Measurements from ENCODE around the gene LIX1L.

LIX1L gene

GRCh38 chr1:145957443-145958319 lies at the start of gene LIX1L:
TSS of gene LIX1L (minus strand) at chr1:145958017. CDS start at chr1:145957927, 90 bp downstream.
- DNase-seq = peak; percentile 93

DNA sequence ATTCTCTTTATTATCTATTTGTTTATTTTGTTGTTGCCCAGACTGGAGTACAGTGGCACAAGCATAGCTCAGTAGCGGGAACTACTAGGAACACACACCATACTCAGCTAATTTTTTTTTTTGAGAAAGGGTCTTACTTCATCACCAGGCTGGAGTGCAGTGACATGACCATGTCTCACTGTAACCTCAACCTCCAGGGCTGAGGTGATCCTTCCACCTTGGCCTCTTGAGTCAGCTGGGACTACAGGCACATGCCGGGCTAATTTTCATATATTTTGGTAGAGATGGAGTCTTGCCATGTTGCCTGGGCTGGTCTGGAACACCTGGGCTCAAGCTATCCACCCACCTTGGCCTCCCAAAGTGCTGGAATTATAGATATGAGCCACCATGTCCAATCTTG lies 43.9 kb upstream of the LIX1L start:
- no peak for DNase-seq

DNA sequence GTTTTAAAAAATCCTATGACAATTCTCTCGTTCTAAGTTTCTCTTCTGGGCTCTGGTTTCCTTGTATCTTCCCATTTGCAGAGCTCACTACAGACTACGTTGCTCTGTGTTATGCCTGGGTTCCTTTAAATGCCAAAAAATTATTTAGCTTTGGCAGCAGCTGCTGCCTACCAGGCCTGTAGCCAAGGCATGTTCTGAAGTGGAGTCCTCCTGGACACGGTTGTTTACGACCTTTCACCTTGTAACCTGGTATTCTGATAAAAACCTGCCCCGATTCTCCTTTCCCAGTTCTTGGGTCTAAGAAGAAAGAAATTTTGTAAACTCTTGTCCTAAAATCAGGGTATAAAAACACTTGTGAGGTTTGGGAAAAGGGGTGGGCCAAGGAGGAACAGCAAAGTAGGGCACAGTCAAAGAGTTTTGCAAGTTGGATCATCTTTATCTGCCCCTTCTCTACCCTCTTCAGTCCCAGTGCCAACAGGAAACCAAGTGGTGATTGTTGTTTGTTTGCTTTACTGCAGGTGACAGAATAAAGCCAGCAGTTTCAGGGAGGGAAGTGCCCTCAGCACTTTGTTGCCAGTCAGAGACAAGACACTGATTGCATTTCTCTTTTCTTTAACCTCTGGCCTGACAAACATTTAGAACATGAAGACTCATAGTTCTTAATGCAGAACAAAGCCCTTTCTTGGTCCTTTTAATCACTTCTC lies 41.7 kb upstream of the LIX1L start:
- peak; percentile 19 for DNase-seq

DNA sequence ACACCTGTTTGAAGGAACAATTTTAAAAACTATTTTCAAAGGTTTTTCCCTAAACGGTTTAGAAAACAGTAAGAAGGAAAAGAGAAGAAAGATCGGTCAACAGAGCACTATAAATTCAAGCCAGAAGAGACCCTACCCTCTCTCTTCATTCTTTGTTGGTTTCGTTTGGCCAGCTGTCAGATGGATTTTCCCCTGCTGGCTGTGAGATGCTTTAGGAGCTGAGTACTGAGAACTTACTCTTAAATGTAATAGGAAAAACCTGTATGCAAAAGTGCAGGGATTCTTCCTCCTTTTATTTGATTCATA lies 39.9 kb upstream of the LIX1L start:
- peak; percentile 7 for DNase-seq

DNA sequence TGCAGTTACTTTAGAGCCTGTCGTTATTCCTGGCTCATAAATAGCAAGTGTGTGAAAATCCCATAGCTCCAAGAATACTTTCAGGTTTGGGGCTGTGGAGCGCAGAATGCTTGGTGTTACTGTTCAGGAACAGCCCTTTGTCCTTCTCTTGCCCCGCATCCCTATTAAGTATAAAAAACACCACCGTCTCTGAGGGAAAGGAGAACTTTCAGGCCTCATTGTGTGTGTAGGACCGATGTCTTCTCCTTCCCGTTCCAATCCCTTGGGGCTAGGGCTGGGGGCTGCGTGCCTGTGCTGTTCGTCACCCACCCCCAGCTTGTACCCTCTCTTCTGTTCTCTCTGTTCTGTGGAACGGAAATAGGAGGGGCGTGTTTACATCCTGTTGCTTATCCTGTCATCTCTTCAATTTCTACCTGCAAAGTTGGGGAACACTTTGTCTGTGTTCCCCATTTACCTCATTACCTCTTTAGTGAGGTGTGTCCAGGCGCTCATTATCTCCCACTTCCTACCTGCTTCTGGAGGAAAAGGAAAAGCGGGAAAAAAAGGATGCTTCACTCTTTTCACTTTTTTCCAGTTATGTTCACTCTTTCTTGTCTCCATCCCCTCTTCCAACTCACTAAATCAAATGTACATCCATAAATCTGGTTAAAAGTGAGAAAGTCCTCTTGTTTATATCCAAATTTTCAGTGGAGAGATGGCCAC lies 39.4 kb upstream of the LIX1L start:
- DNase-seq = peak; percentile 61

DNA sequence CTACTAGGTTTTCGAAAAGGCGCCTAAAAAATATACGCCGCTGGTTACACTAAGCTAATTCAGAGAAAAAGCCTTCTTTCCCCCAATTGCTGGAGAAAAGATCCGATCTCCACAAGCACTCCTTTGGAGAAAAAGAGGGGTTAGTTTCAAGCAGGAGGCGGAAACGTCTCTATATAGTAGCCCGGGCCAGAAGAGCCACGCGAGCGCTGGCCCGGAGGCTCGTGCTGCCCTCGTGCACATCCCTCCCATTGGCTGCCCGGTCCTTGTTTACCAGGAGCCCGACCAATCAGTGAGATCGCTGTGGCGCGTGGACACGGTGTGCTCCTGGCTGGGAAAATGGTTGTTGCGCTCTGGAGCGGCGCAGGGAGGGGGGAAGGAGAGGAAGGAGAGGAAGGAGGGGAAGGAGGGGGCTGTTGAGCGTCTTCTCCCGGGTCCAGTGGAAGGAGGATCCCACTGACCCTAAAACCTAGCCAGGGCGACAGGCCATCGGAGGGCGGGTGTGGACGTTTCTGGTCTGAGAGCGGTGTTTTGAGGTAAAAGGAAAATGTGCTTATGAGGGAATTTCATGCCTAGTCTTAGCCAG lies 38.7 kb upstream of the LIX1L start, which contains the start of gene TXNIP:
Gene TXNIP, minus strand, starts transcription at position 147 of the 583 bp plus-strand sequence. CDS start 313 bp downstream, outside the sequence.
- DNase-seq = peak; percentile 84

DNA sequence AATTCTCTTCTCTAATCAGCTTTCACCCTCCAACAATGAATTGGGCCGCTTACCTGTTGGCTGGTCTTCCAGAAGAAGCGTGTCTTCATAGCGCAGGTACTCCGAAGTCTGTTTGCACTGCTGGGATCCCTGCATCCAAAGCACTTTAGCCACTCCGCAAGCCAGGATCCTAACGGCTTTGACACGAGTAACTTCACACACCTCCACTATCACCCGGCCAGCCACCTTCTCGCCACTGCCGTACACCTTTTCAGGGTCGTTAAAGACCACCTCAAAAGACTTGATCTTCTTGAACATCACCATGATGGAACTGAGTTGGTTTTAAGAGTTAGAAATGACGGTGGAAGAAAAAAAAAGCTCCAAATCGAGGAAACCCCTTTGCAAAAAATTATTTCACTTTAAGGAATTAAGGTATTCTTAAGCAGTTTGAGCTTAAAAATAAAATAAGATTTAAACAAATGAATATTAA lies 38.2 kb upstream of the LIX1L start:
- peak; percentile 34 for DNase-seq

DNA sequence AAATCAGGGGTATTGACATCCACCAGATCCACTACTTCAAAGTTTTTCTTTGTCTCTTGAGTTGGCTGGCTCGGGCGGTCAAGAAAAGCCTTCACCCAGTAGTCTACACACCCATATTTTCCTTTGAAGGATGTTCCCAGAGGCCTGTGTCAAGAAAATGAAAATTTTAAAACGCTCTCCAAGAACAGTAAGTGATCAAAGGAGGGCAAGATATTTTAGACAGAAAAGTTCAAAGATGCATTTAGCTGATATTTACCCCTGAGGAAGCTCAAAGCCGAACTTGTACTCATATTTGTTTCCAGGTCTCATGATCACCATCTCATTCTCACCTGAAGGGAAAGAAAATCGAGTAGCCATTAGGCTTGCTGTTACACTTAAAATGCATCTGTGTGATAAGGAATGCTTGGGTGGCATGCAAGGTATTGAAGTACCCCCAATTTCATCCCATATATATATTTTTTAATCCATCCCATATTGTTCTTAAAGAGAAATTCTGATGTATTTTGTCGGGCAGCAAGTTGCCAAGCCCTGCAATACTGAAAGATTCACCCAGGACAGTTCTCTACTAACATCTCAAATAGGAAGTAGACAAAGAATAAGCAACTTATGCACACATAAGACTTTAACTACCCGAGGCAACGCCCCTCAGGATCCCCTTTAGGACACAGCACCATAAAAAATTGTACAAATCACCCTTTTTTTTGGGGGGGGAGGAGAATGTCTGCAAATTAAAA lies 37.5 kb upstream of the LIX1L start:
- DNase-seq = peak; percentile 10

DNA sequence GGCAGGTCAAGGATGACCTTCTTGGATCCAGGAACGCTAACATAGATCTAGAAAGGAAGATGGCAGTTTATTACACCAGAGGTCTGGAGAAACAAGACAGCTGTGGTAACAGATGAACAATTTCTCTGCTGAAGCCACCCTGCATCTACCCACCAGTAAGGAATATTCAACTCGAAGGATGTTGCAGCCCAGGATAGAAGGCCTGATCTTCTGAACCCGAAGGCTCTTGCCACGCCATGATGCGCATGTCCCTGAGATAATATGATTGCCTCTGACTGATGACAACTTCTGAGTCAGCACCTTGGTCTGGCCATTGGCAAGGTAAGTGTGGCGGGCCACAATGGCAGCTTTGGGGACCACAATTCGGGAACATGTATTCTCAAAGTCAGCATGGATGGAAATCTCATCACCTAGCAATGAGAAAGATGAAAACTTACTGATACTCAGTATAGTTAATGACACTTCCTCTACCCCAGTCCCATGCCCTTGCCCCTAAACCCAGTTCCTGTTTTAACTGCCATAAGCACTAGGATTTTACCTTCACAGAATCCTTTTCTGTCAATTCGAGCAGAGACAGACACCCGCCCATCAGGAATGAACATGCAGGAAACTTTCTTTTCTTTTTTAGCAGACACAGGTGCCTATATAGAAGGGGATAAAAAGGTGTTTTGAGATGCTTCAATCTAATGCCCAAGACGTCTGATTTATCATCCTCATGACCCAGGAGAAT lies 36.7 kb upstream of the LIX1L start:
- DNase-seq = peak; percentile 44

- DNase-seq = peak; percentile 11
These were observed 36.0 kb upstream of the LIX1L start for GRCh38 chr1:145993618-145994390.

DNA sequence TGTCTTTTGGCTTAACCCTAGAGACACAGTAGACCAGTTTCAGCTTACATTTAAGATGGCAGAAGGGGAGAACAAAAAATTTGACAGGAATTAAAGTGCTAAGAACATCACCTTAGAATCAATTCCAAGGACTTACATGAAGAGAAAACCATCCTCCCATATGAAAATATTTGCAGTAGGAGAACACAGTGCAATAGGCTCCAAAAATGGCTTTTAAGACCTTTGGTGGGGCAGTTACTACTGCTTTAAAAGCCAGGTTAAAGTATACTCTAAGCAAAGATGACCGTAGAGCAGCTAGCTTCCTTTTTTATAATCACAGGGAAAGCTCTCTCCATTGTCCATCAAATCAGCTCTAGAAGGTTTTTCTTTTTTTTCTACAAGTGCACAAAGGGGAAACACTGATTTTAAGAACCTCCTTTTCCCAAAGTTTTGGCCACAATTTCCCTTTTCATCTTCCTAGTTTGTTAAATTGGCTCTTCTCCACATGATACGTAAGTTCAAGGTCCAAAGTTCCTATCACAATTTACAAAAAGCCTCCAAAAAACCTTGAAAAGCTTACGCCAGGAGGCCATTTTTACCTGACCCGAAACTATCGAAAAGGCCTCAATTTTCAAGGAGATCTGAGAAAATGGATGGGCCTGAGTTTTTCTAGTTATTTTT lies 35.3 kb upstream of the LIX1L start:
- DNase-seq = no peak

DNA sequence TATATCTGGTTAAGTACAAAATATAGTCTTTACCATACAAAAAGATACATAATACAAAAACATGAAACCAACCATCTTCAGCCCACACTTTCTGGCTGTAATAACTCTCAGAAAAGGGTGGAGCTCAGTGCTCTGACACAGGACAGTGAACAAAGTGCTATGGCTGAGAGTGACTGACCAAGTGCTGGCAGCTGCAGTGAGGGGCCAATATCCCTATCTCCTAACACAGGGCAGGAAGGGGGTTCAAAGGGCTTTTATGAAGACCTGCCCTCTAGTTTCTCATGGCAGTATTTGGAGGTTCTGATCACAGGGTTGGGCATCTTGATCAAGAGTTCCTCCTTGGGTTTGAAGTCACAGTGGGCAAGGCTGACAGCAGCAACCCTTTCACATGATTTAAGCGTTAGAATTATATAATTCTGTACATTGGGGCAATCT lies 34.7 kb upstream of the LIX1L start:
- peak; percentile 18 for DNase-seq

GRCh38 chr1:145991735-145992412 lies 34.1 kb upstream of the LIX1L start:
- peak; percentile 18 for DNase-seq

DNA sequence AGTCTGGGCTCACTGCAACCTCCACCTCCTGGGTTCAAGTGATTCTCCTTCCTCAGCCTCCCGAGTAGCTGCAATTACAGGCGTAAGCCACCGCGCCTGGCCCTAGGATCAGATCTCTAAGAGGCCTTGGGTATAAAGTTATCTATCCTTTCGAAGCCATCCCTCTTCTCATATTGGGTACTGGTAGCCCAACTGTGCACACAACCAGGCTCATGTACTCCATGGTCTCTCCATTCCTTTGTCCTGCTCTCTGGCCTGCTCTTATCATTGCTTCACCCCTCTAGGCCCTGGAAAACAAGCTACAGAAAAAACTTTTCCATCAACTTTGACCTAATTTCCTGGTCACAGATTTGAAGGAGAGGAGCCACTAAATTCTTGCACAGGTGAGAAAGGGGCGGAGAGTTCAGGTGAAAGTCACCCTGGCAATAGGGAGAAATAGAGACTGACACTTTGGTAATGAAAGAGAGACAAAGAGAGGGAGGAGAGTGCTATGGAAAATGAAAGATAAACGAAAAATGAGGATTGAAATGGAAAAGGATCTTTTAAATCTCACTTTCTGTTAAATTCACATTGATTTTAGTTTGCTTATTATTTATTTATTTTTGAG lies 32.5 kb upstream of the LIX1L start:
- DNase-seq = peak; percentile 21

DNA sequence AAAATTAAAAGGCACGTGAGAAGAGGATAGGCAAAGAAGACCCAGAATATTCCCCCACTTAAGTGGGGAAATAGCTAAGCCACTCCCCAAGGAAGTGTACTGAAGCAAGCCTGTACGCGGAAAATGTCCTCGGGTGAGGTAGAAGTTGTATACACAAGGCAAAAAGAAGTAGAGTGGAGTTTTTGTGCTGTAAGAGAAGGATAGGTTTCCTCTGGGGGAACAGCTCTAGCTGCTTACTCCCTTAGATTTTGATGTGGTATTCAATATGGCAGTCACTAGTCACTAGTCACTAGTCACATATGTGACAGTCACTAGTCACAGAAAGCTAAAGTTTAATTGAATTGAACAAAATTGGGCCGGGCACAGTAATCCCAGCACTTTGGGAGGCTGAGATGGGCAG lies 31.0 kb upstream of the LIX1L start:
- peak; percentile 19 for DNase-seq

- DNase-seq = no peak
These were observed 30.1 kb upstream of the LIX1L start for GRCh38 chr1:145987926-145988325.

DNA sequence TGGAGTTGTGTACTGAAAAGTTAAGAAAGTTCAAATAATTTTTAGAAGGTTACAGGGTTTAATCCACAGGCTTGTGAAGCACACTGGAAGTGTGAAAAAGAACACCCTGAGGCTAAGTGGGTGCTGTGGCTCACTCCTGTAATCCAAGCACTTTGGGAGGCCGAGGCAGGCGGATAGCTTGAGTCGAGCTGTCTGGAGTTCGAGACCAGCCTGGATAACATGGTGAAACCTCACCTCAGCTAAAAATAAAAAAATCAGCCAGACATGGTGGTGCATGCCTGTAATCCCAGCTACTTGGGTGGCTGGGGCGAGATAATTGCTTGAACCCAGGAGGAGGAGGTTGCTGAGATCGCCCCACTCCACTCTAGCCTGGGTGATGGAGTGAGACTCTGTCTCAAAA lies 28.7 kb upstream of the LIX1L start:
- DNase-seq = peak; percentile 8

DNA sequence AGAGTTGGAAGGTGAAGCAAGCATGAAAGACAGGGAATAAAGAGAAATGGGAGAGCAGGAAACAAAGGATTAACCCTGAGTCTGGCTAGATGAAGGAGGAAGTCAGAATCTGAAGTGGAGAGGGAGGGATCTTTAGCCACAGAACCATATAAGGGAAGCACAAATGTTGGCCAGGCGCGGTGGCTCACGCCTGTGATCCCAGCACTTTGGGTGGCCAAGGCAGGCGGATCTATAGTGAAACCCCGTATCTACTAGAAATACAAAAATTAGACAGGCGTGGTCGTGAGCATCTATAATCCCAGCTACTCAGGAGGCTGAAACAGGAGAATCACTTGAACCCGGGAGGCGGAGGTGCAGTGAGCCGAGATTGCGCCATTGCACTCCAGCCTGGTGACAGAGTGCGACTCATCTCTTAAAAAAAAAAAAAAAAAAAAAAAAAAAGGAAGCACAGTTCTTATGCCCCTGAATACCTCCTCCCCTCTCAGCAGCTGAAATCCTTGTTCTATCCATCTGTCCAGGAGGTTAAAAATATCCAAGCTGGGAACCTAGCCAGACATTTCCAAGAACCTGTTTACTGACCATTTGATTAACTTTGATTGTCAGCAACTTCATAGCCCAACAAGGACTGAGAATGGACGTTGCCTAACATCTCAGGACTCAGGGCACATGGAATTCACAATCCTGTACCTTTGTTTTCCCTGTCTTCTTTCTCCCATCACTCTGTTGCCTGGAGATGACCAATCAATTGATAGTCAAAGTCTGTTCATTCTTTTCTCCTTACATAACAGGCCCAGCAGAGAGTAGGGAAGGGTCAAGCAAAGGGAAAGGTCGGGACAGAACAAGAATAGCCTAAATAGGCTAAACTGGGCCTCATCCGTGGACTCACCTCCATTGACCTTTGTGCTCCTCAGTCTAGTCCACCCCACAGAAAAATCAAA lies 28.0 kb upstream of the LIX1L start:
- peak; percentile 16 for DNase-seq
